ENCODE measurements around the gene RHOG. TPM values are rescaled to one million over a fixed set of nuclear protein-coding genes. Genes with fewer than 3 reads are reported as not detected.

Gene RHOG
- total RNA-seq: 10 to 100 TPM; 41.1 to 56.4 TPM

GRCh38 chr11:3840870-3841425, at the start of gene RHOG:
Gene RHOG, minus strand, starts transcription at chr11:3840959. Its CDS starts 12,821 bp downstream, at chr11:3828138.
- intact Hi-C loops (cut with DNase I): loop anchor here (5.0 kb wide), 1 partner anchor 44 kb away; the partner anchor contains the start of gene NUP98
- DNase-seq (ENCODE audit: low spot score): peak; percentile 71
- H3K4me1 ChIP-seq (replicated peaks): no peaks in the 10 kb centered on the region

GRCh38 chr11:3890014-3890413, 49.3 kb upstream of the RHOG start:
- no peaks in the 10 kb centered on the region for H3K9me3 ChIP-seq
- no peak for DNase-seq (ENCODE audit: low spot score)
- H3K4me1 ChIP-seq (replicated peaks): no peaks in the 10 kb centered on the region
- 98% methylated on average over 2 of the region's 2 CpGs for WGBS
- no peak overlapping the region for H3K4me3 ChIP-seq
- H3K36me3 ChIP-seq: no peaks in the 10 kb centered on the region
- H3K27ac ChIP-seq: no peak overlapping the region
- H3K27me3 ChIP-seq (replicated peaks; ENCODE audit: insufficient read depth): no peaks in the 10 kb centered on the region
- intact Hi-C loops (cut with DNase I): no loop called here
- no peak for TF ChIP-seq POLR2AphosphoS5 (IDR thresholded peaks at IDR 0.05)
- TF ChIP-seq CTCF (IDR thresholded peaks at IDR 0.05): no peak
- TF ChIP-seq POLR2A (IDR thresholded peaks at IDR 0.05): no peak

More at GRCh38 chr11:3840870-3841425, at the start of gene RHOG:
- H3K36me3 ChIP-seq: no peaks in the 10 kb centered on the region
- H3K9me3 ChIP-seq: no peaks in the 10 kb centered on the region
- TF ChIP-seq POLR2AphosphoS5 (IDR thresholded peaks at IDR 0.05) (no peak), CTCF (IDR thresholded peaks at IDR 0.05) (no peak), POLR2A (IDR thresholded peaks at IDR 0.05) (peak; percentile 44)
- H3K27me3 ChIP-seq (replicated peaks; ENCODE audit: insufficient read depth): no peaks in the 10 kb centered on the region
- peak within 1 kb of the TSS; percentile 46 to 91 for H3K4me3 ChIP-seq
- peak within 1 kb of the TSS; percentile 95 to 97 for H3K27ac ChIP-seq
- WGBS: 2% methylated on average over 28 of the region's 42 CpGs

- TF ChIP-seq POLR2AphosphoS5 (IDR thresholded peaks at IDR 0.05) (no peak), CTCF (IDR thresholded peaks at IDR 0.05) (no peak), POLR2A (IDR thresholded peaks at IDR 0.05) (no peak)
- intact Hi-C loops (cut with DNase I): no loop called here
- H3K27me3 ChIP-seq (replicated peaks; ENCODE audit: insufficient read depth): no peaks in the 10 kb centered on the region
- H3K36me3 ChIP-seq: no peaks in the 10 kb centered on the region
- H3K4me1 ChIP-seq (replicated peaks): no peaks in the 10 kb centered on the region
- no peaks in the 10 kb centered on the region for H3K9me3 ChIP-seq
- DNase-seq (ENCODE audit: low spot score): no peak
- H3K4me3 ChIP-seq: no peak overlapping the region
- H3K27ac ChIP-seq: no peak overlapping the region
Measured at GRCh38 chr11:3888876-3889275, 48.1 kb upstream of the RHOG start.

- no peaks in the 10 kb centered on the region for H3K27me3 ChIP-seq (replicated peaks; ENCODE audit: insufficient read depth)
- H3K9me3 ChIP-seq: no peaks in the 10 kb centered on the region
- no peak overlapping the region for H3K27ac ChIP-seq
- 89% methylated on average over 1 of the region's 1 CpG for WGBS
- no peak for DNase-seq (ENCODE audit: low spot score)
- H3K4me1 ChIP-seq (replicated peaks): no peaks in the 10 kb centered on the region
- TF ChIP-seq CTCF (IDR thresholded peaks at IDR 0.05) (no peak), POLR2AphosphoS5 (IDR thresholded peaks at IDR 0.05) (no peak), POLR2A (IDR thresholded peaks at IDR 0.05) (no peak)
- intact Hi-C loops (cut with DNase I): no loop called here
- no peaks in the 10 kb centered on the region for H3K36me3 ChIP-seq
- no peak overlapping the region for H3K4me3 ChIP-seq
Measured at GRCh38 chr11:3886985-3887384, 46.2 kb upstream of the RHOG start.

GRCh38 chr11:3885855-3886254, 45.1 kb upstream of the RHOG start:
- Histone ChIP-seq H3K4me1 (replicated peaks) (no peaks in the 10 kb centered on the region), H3K27ac (no peak overlapping the region), H3K36me3 (no peaks in the 10 kb centered on the region), H3K9me3 (no peaks in the 10 kb centered on the region), H3K4me3 (no peak overlapping the region), H3K27me3 (replicated peaks; ENCODE audit: insufficient read depth) (no peaks in the 10 kb centered on the region)
- 93% methylated on average over 7 of the region's 7 CpGs for WGBS
- TF ChIP-seq CTCF (IDR thresholded peaks at IDR 0.05) (no peak), POLR2A (IDR thresholded peaks at IDR 0.05) (no peak), POLR2AphosphoS5 (IDR thresholded peaks at IDR 0.05) (no peak)
- intact Hi-C loops (cut with DNase I): no loop called here
- no peak for DNase-seq (ENCODE audit: low spot score)
